ENCODE results near the gene DNHD1.

DNA sequence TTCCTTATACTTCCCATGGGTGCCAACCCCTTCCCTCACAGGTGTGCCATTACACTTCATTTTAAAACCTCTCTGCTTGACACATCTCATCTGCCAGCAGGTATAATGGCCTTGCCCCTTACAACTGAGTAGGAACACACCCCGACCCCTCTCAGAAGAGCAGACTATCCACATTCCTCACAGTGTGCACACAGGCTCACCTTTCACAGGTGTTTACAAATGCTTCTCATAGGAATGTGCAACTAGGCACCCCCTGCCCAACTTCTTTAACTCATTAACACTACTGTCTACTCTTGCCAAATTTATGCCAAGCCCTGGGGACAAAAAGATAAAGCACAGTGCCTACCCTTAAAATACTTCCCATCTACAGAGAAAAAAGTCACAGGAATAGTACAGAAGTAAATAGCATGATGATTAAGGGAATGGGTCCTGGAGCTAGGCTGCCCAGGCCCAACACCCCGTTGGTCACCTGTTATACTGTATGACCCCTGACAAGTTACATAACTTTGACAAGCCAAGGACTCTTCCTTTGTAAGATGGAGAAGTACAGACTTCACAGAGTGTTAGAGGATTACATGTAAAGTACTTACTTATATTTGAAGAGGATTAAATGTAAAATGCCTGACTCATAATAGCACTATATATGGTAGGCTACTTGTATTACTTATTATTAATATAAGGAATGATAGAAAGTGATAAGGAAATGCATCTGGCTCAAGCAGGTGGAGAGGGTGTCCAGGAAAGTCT, 38.6 kb upstream of the DNHD1 start:
- TF ChIP-seq, protein P1, sequence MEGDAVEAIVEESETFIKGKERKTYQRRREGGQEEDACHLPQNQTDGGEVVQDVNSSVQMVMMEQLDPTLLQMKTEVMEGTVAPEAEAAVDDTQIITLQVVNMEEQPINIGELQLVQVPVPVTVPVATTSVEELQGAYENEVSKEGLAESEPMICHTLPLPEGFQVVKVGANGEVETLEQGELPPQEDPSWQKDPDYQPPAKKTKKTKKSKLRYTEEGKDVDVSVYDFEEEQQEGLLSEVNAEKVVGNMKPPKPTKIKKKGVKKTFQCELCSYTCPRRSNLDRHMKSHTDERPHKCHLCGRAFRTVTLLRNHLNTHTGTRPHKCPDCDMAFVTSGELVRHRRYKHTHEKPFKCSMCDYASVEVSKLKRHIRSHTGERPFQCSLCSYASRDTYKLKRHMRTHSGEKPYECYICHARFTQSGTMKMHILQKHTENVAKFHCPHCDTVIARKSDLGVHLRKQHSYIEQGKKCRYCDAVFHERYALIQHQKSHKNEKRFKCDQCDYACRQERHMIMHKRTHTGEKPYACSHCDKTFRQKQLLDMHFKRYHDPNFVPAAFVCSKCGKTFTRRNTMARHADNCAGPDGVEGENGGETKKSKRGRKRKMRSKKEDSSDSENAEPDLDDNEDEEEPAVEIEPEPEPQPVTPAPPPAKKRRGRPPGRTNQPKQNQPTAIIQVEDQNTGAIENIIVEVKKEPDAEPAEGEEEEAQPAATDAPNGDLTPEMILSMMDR (conservative IDR thresholded peaks at IDR 0.05; ENCODE audit: low read depth in 2 of 2), result no peak
- TF ChIP-seq, protein P2, sequence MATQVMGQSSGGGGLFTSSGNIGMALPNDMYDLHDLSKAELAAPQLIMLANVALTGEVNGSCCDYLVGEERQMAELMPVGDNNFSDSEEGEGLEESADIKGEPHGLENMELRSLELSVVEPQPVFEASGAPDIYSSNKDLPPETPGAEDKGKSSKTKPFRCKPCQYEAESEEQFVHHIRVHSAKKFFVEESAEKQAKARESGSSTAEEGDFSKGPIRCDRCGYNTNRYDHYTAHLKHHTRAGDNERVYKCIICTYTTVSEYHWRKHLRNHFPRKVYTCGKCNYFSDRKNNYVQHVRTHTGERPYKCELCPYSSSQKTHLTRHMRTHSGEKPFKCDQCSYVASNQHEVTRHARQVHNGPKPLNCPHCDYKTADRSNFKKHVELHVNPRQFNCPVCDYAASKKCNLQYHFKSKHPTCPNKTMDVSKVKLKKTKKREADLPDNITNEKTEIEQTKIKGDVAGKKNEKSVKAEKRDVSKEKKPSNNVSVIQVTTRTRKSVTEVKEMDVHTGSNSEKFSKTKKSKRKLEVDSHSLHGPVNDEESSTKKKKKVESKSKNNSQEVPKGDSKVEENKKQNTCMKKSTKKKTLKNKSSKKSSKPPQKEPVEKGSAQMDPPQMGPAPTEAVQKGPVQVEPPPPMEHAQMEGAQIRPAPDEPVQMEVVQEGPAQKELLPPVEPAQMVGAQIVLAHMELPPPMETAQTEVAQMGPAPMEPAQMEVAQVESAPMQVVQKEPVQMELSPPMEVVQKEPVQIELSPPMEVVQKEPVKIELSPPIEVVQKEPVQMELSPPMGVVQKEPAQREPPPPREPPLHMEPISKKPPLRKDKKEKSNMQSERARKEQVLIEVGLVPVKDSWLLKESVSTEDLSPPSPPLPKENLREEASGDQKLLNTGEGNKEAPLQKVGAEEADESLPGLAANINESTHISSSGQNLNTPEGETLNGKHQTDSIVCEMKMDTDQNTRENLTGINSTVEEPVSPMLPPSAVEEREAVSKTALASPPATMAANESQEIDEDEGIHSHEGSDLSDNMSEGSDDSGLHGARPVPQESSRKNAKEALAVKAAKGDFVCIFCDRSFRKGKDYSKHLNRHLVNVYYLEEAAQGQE (IDR thresholded peaks at IDR 0.05; ENCODE audit: unreplicated experiment), result no peak
- no peak for TF ChIP-seq EZH2phosphoT487 (IDR thresholded peaks at IDR 0.05; ENCODE audit: unreplicated experiment)
- TF ChIP-seq EZH2 (IDR thresholded peaks at IDR 0.05; ENCODE audit: low read depth, unreplicated experiment), result no peak
